Psoas muscle (tissue), 8 donors: Measurements from ENCODE around the gene ABLIM1. TPM values are rescaled to one million over a fixed set of nuclear protein-coding genes. Genes with fewer than 3 reads are reported as not detected.

Experiments used
- ATAC-seq, 4 donors: fragments of 200-7000 bp; cut with Tn5 transposase; one replicate each; pipeline ENCODE4 v1.9.1; 2020; ENCODE audit warnings: moderate library complexity in 3 of 4, mild to moderate bottlenecking in 2 of 4
- DNase-seq, 2 donors: peaks; one replicate each; pipeline ENCODE4 v3.0.0-alpha.2; 2020
- H3K27ac ChIP-seq: fragments of 200-600 bp; one replicate; pipeline ENCODE4 v1.8.0; 2022
- H3K27me3 ChIP-seq, 3 donors: fragments of 200-600 bp in 1 of 3; one replicate each; pipeline versions ENCODE4 v1.6.1 to v1.8.0; 2013 to 2022; ENCODE audit warnings: low read length in 2 of 3, mild to moderate bottlenecking in 2 of 3, moderate library complexity in 1 of 3; ENCODE audit not compliant: insufficient read depth in 3 of 3
- H3K36me3 ChIP-seq, 2 donors: fragments of 200-600 bp in 1 of 2; one replicate each; pipeline versions ENCODE4 v1.6.1 to v1.8.0; 2013 to 2022; ENCODE audit warnings: low read depth in 1 of 2, mild to moderate bottlenecking in 1 of 2, moderate library complexity in 1 of 2; ENCODE audit not compliant: insufficient read depth in 1 of 2
- H3K4me1 ChIP-seq: fragments of 200-600 bp; one replicate; pipeline ENCODE4 v1.8.0; 2022
- H3K4me3 ChIP-seq: fragments of 200-600 bp; one replicate; pipeline ENCODE4 v1.8.0; 2022; ENCODE audit warnings: mild to moderate bottlenecking
- H3K9me3 ChIP-seq: fragments of 200-600 bp; one replicate; pipeline ENCODE4 v1.8.0; 2022
- WGBS, 3 donors: extraction: QIAGEN DNeasy Blood & Tissue Kit; methylation state at CpG; one replicate each; pipeline versions ENCODE4 v1.1.6 to v1.1.7; 2013; 5-methylcytosine and 5-hydroxymethylcytosine counted together
- intact Hi-C, 2 donors: fragments of 100-400 bp; cut with DNase I; formaldehyde crosslinking; loops; one replicate each; pipeline versions ENCODE4 v1.11.0 to v1.14.2; 2022
- polyA plus RNA-seq, 3 donors: library from polyadenylated mRNA; stranded (reverse); fragments of 200-250 nt; gene quantifications; one replicate each; pipeline ENCODE4 v1.2.3, GENCODE V29; 2013
- total RNA-seq, 4 donors: library from RNA; stranded (reverse); fragmentation: NEBNext Ultra II Directional in 2 of 4; extraction: Animal tissue kit (Norgen Biotek cat#: 25700) in 2 of 4; gene quantifications; one replicate each; pipeline versions ENCODE4 v1.2.1 to v1.2.4, GENCODE V29; 2021 to 2023
- TF ChIP-seq, protein P1 (sequence below): fragments of 200-600 bp; IDR thresholded peaks from one replicate; pipeline ENCODE4 v1.8.0; 2022; ENCODE audit warnings: antibody characterized with exemption
- donor health status: healthy with polysubstance abuse.
- donor health status: DM: no; HTN: no; CAD: no; lungs with moderate emphysema.
- donor health status: Bipolar disorder and iron deficiency.
- donor health status: healthy.
- donor health status: DM: yes; HTN: yes; CAD: no.
- donor health status: DM: no; HTN: no; CAD: no.
- donor health status: DM: no; HTN: no; CAD: no.
- donor health status: DM: yes; HTN: yes; CAD: no.

ABLIM1 gene
- total and polyA plus RNA-seq, 7 donors: 15.4 to 183 (median 21.8) TPM

GRCh38 chr10:114635797-114636550 lies 22.1 kb downstream of the ABLIM1 start:
- Histone ChIP-seq H3K27ac (no peak overlapping the region), H3K4me3 (no peak overlapping the region), H3K27me3 (peaks cover 0 to 38% (median 7%) of the 10 kb centered on the region in 3 donors), H3K4me1 (peaks cover 38% of the 10 kb centered on the region), H3K36me3 (no peaks in the 10 kb centered on the region), H3K9me3 (no peaks in the 10 kb centered on the region)
- ATAC-seq (no peak), DNase-seq (no peak)
- TF ChIP-seq, protein P1, sequence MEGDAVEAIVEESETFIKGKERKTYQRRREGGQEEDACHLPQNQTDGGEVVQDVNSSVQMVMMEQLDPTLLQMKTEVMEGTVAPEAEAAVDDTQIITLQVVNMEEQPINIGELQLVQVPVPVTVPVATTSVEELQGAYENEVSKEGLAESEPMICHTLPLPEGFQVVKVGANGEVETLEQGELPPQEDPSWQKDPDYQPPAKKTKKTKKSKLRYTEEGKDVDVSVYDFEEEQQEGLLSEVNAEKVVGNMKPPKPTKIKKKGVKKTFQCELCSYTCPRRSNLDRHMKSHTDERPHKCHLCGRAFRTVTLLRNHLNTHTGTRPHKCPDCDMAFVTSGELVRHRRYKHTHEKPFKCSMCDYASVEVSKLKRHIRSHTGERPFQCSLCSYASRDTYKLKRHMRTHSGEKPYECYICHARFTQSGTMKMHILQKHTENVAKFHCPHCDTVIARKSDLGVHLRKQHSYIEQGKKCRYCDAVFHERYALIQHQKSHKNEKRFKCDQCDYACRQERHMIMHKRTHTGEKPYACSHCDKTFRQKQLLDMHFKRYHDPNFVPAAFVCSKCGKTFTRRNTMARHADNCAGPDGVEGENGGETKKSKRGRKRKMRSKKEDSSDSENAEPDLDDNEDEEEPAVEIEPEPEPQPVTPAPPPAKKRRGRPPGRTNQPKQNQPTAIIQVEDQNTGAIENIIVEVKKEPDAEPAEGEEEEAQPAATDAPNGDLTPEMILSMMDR: no peak
- WGBS, 3 donors: 94 to 98% (median 97%) methylated on average over 6 of the region's 6 CpGs
- intact Hi-C loops: loop anchor here in 1 of 2 donors (10.0 kb wide), 1 partner anchor 149 kb away; no protein-coding TSS in a partner anchor

- DNase-seq (no peak), ATAC-seq (no peak)
- H3K27me3 ChIP-seq: peaks cover 0 to 46% (median 7%) of the 10 kb centered on the region in 3 donors
- intact Hi-C loops: loop anchor here in 1 of 2 donors (10.0 kb wide), 1 partner anchor 150 kb away; no protein-coding TSS in a partner anchor
- WGBS, 3 donors: 30 to 33% (median 32%) methylated on average over 7 of the region's 7 CpGs
- H3K9me3 ChIP-seq: no peaks in the 10 kb centered on the region
- no peak overlapping the region for H3K27ac ChIP-seq
- H3K4me3 ChIP-seq: no peak overlapping the region
- peaks cover 38% of the 10 kb centered on the region for H3K4me1 ChIP-seq
- no peaks in the 10 kb centered on the region for H3K36me3 ChIP-seq
- TF ChIP-seq, protein P1: no peak
These were observed 23.0 kb downstream of the ABLIM1 start for GRCh38 chr10:114635101-114635500.

GRCh38 chr10:114634609-114634979 lies 23.5 kb downstream of the ABLIM1 start:
- intact Hi-C loops: loop anchor here in 1 of 2 donors (10.0 kb wide), 1 partner anchor 150 kb away; no protein-coding TSS in a partner anchor
- Histone ChIP-seq H3K27me3 (peaks cover 0 to 51% (median 7%) of the 10 kb centered on the region in 3 donors), H3K4me3 (no peak overlapping the region), H3K36me3 (no peaks in the 10 kb centered on the region), H3K4me1 (peaks cover 38% of the 10 kb centered on the region), H3K9me3 (no peaks in the 10 kb centered on the region), H3K27ac (peak overlapping the region; percentile 27)
- ATAC-seq (peak; percentile 21 to 49 (median 32)), DNase-seq (peak in 1 of 2 donors; percentile 46)
- TF ChIP-seq, protein P1: no peak
- WGBS, 3 donors: 9 to 16% (median 11%) methylated on average over 4 of the region's 4 CpGs

- Histone ChIP-seq H3K27me3 (peaks cover 0 to 59% (median 10%) of the 10 kb centered on the region in 3 donors), H3K9me3 (no peaks in the 10 kb centered on the region), H3K36me3 (peaks cover 0 to 2% of the 10 kb centered on the region in 2 donors), H3K27ac (peak overlapping the region; percentile 47), H3K4me3 (peak overlapping the region; percentile 67), H3K4me1 (peaks cover 38% of the 10 kb centered on the region)
- intact Hi-C loops: loop anchor here in 1 of 2 donors (10.0 kb wide), 1 partner anchor 152 kb away; no protein-coding TSS in a partner anchor
- ATAC-seq (peak; percentile 91 to 93 (median 92)), DNase-seq (peak in 1 of 2 donors; percentile 36)
- 9 to 13% (median 12%) methylated on average over 13 of the region's 13 CpGs for WGBS, 3 donors
- TF ChIP-seq, protein P1: no peak
These were observed 25.0 kb downstream of the ABLIM1 start for GRCh38 chr10:114632869-114633715.
